ENCODE data around the gene DNAJC12.
A peak's percentile ranks its signal among the peaks of the same experiment; 100 is the strongest.
"Not testable (repeated sequence)": the region's sequence is repeated elsewhere in the genome, so short reads cannot be mapped to it uniquely, and the experiment has no call there.

The DNAJC12 gene

GRCh38 chr10:67837541-67838314 lies at the start of gene DNAJC12:
Gene DNAJC12, minus strand, starts transcription at chr10:67838188. Its CDS starts 177 bp downstream, at chr10:67838011.
- peak; percentile 92 for DNase-seq (ENCODE audit: low spot score)

DNA sequence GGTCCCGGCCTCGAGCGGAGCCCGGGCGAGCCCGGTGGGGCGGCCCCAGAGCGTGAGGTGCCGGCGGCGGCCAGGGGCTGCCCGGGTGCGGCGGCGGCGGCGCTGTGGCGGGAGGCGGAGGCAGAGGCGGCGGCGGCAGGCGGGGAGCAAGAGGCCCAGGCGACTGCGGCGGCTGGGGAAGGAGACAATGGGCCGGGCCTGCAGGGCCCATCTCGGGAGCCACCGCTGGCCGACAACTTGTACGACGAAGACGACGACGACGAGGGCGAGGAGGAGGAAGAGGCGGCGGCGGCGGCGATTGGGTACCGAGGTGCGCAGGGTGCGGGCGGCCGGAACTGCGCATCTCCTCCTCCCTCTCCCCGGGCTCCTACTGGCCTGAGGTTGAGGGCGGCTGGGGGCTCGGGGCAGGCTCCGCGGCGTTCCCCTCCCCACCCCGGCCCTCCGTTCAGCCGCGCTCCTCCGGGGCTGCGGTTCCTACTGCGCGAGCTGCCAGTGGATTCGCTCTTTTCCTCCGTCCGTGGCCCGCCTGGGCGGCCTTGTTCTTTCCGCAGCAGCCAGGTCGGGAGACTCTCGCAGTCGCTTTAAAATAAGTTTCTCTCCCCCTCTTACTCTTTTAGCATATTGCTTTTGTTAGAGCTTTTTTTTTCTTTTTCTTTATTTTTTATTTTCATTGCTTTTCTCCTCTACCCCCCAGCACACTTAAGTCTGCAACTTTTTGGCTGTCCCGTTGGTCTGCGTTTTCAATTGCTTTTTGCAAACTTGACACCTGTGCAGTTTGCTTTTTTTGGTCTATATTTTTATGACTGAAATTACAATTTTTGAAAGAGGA lies 47.1 kb upstream of the DNAJC12 start:
- peak; percentile 49 for DNase-seq (ENCODE audit: low spot score)

DNA sequence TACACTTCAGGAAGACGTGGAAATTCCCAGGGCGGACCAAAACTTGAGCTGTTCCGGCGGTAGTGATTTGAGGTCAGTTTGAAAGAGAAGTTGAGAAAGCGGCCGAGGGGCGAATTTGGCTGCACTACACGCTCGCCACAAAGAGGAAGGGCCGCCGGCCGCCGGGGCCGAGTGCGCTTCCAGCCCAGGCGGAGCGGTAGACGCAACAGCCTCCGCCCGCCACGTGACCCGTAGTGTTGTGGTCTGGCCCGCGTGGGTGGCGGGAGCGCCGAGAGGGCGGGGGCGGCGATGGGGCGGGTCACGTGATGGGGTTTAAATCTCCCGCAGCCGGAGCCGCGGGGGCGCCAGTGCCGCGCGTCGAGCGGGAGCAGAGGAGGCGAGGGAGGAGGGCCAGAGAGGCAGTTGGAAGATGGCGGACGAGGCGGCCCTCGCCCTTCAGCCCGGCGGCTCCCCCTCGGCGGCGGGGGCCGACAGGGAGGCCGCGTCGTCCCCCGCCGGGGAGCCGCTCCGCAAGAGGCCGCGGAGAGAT lies 46.4 kb upstream of the DNAJC12 start, which contains the start of gene SIRT1:
Gene SIRT1, plus strand, starts transcription at position 344 of the 529 bp plus-strand sequence. Its CDS starts 66 bp downstream, at position 410.
- DNase-seq (ENCODE audit: low spot score), result peak; percentile 93

GRCh38 chr10:67883710-67884312 lies 45.8 kb upstream of the DNAJC12 start:
- no peak for DNase-seq (ENCODE audit: low spot score)

DNA sequence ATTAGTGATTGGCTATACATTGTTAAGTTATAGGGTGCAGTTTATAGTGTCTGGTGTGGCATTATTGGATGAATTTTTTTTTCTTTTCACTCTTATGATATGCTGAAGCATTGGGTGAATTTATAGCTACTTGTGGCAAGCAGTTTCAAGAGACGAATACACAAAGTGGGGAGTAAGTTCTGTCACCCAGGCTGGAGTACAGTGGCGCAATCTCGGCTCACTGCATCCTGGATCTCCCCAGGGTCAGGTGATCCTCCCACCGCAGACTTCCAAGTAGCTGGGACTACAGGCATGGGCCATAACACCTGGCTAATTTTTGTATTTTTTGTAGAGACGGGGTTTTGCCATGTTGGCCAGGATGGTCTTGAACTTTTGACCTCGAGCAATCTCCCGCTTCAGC lies 40.1 kb upstream of the DNAJC12 start:
- no peak for DNase-seq (ENCODE audit: low spot score)

- not testable (repeated sequence) for DNase-seq (ENCODE audit: low spot score)
These were observed 39.4 kb upstream of the DNAJC12 start for GRCh38 chr10:67877421-67877820.

DNA sequence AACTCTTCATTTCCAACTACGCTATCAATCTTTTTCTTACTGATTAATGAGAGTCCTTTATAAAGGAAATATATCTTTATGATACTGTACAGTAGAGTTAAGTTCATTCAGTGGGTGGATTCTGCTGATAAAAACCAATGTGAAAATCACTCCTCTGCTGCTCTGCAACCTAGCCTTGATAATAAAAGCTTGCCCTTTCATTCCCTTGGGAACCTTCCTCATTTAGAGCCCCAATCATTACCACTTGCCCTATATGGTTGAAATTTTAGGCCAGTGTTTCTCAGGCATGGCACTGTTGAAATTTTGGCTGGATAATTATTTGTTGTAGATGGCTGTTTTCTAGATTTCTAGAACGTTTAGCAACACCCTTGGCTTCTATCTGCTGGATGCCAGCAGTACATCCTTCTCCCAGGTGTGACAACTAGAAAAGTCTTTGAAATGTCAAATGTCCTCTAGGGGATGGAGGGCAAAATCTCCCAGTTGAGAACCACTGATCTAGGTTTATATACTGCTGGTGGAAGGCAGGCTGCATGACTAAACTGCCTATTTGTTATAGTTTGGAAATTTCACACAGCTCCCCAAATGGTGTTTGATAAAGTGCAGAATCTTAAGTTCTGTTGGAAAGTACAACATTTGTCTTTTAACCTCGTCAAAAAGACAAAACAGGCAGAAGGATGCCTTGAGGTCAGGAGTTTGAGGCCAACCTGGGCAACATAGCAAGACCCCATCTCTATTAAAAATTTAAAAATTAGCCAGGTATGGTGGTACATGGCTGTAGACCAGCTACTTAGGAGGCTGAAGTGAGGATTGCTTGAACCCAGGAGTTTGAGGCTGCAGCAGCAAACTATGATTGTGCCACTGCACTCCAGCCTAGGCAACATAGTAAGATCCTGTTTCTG lies 37.6 kb upstream of the DNAJC12 start:
- no peak for DNase-seq (ENCODE audit: low spot score)

DNA sequence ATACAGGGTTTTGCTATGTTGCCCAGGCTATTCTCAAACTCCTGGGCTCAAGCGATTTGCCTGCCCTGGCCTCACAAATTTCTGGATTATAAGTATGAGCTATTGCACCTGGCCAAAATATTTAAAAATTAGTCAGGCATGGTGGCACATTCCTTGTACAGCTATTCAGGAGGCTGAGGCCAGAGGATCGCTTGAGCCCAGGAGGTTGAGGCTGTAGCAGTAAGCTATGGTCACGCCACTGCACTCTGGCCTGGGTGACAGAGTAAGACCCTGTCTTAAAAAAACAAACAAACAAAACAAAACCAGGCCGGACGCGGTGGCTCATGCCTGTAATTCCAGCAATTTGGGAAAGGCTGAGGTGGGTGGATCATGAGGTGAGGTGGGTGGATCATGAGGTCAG lies 32.0 kb upstream of the DNAJC12 start:
- DNase-seq (ENCODE audit: low spot score), result no peak

DNA sequence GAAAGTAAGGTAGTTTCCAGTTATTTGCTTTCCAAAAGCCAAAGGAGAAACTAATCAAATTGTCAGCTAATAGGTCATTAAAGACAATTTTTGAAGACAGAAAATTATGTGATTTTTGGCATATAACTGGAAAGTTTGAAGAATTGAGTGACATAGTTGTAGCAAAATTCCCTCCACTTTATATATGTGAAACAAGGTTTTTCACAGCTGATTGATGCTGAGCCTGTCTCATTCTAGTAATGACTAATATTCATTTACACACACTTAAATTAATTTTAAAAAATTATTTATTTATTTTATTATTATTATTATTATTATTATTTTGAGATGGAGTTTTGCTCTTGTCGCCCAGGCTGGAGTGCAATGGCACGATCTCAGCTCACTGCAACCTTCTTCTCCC lies 30.1 kb upstream of the DNAJC12 start:
- DNase-seq (ENCODE audit: low spot score), result no peak

- DNase-seq (ENCODE audit: low spot score), result peak; percentile 35
These were observed 26.8 kb upstream of the DNAJC12 start for GRCh38 chr10:67864607-67865371.

- no peak for DNase-seq (ENCODE audit: low spot score)
These were observed 25.1 kb upstream of the DNAJC12 start for GRCh38 chr10:67863094-67863493.

- DNase-seq (ENCODE audit: low spot score), result no peak
These were observed 23.9 kb upstream of the DNAJC12 start for GRCh38 chr10:67861750-67862432.

DNA sequence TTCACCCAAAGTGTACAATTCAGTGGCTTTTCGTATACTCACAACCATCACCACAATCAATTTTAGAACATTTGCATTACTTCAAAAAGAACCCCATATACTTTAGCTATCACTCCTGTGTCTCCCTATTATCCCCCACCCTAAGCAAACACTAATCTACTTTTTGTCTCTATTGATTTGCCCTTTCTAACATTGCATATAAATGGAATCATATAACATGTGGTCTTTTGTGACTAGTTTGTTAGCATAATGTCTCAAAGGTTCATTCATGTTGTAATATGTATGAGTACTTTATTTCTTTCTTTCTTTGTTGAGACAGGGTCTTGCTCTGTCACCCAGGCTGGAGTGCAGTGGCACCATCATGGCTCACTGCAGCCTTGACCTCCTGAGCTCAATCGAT lies 21.0 kb upstream of the DNAJC12 start:
- DNase-seq (ENCODE audit: low spot score), result no peak

GRCh38 chr10:67853512-67853911 lies 15.5 kb upstream of the DNAJC12 start:
- DNase-seq (ENCODE audit: low spot score), result no peak

- DNase-seq (ENCODE audit: low spot score), result no peak
These were observed 14.8 kb upstream of the DNAJC12 start for GRCh38 chr10:67852761-67853160.

GRCh38 chr10:67851186-67851585 lies 13.2 kb upstream of the DNAJC12 start:
- DNase-seq (ENCODE audit: low spot score), result no peak

GRCh38 chr10:67849331-67850011 lies 11.5 kb upstream of the DNAJC12 start:
- DNase-seq (ENCODE audit: low spot score), result peak; percentile 95

- no peak for DNase-seq (ENCODE audit: low spot score)
These were observed 5.3 kb upstream of the DNAJC12 start for GRCh38 chr10:67843284-67843683.

- no peak for DNase-seq (ENCODE audit: low spot score)
These were observed 3.7 kb upstream of the DNAJC12 start for GRCh38 chr10:67841737-67842136.

Data from pons (tissue), 1 donor.